Ovary (tissue), 9 donors: Measurements from ENCODE around the gene RARRES2. TPM values are rescaled to one million over a fixed set of nuclear protein-coding genes. Genes with fewer than 3 reads are reported as not detected.

Experiments
- DNase-seq, 5 donors: peaks; one replicate each; pipeline ENCODE4 v3.0.0-alpha.2; 2019 to 2020
- H3K27ac ChIP-seq, 2 donors: fragments of 200-600 bp; one replicate each; pipeline versions ENCODE4 v1.5.1 to v1.8.0; 2019 to 2022
- H3K27me3 ChIP-seq: fragments of 200-600 bp; one replicate; pipeline ENCODE4 v1.8.0; 2022
- H3K36me3 ChIP-seq: fragments of 200-600 bp; sonication (generic); one replicate; pipeline ENCODE4 v1.5.1; 2019
- H3K4me1 ChIP-seq: one replicate; pipeline ENCODE4 v1.8.1; 2013; ENCODE audit warnings: mild to moderate bottlenecking, moderate library complexity; ENCODE audit not compliant: insufficient read depth
- H3K4me3 ChIP-seq: fragments of 200-600 bp; sonication (generic); one replicate; pipeline ENCODE4 v1.5.1; 2017
- H3K9me3 ChIP-seq, 2 donors: fragments of 200-600 bp in 1 of 2; sonication (generic) in 1 of 2; one replicate each; pipeline versions ENCODE4 v1.5.1 to v1.8.1; 2013 to 2019; ENCODE audit warnings: mild to moderate bottlenecking in 1 of 2, moderate library complexity in 1 of 2
- CTCF ChIP-seq, 3 donors: fragments of 450-650 bp in 2 of 3; fragments of 200-600 bp in 1 of 3; IDR thresholded peaks; one replicate each; pipeline versions ENCODE4 v1.5.1 to v1.8.0; 2016 to 2022; ENCODE audit warnings: antibody characterized with exemption in 3 of 3, mild to moderate bottlenecking in 1 of 3
- EP300 ChIP-seq: sonication (generic); formaldehyde crosslinking; IDR thresholded peaks from one replicate; pipeline ENCODE4 v1.6.1; 2017; ENCODE audit warnings: antibody characterized with exemption
- POLR2A ChIP-seq: fragments of 450-650 bp; IDR thresholded peaks from one replicate; pipeline ENCODE4 v1.6.1; 2017; ENCODE audit warnings: antibody characterized with exemption, mild to moderate bottlenecking, moderate library complexity
- WGBS, 3 donors: extraction: QIAGEN DNeasy Blood & Tissue Kit in 1 of 3; methylation state at CpG; one replicate each; pipeline versions ENCODE4 v1.1.5 to v1.1.7; 2013 to 2017; 5-methylcytosine and 5-hydroxymethylcytosine counted together
- intact Hi-C, 4 donors: fragments of 100-400 bp; cut with DNase I; formaldehyde crosslinking; loops; one replicate each; pipeline versions ENCODE4 v1.11.0 to v1.15.1; 2022 to 2023
- polyA plus RNA-seq, 2 donors: library from polyadenylated mRNA; stranded (reverse); fragments of 200-250 nt in 1 of 2; fragments of 350-450 nt in 1 of 2; fragmentation: Illumina TruSeq in 1 of 2; extraction: RNeasy Lipid Tissue Mini Kit (QIAGEN cat#74804) in 1 of 2; gene quantifications; one replicate each; pipeline ENCODE4 v1.2.3, GENCODE V29; 2013 to 2014
- total RNA-seq, 7 donors: library from RNA; depleted of rRNA in 2 of 7; stranded (reverse); fragments of >200 nt in 2 of 7; fragmentation: NEBNext Ultra II Directional in 3 of 7; extraction: Animal tissue kit (Norgen Biotek cat#: 25700) in 3 of 7; gene quantifications; one replicate each; pipeline versions ENCODE4 v1.1.0 to v1.2.4, GENCODE V29; 2016 to 2023
- donor health status: DM: no; HTN: no; CAD: no; lungs with moderate emphysema.
- donor health status: DM: no; HTN: no; CAD: no.
- donor health status: Bipolar disorder and iron deficiency.
- donor health status: DM: yes; HTN: yes; CAD: no.
- donor health status: DM: no; HTN: no; CAD: no.
- donor health status: DM: yes; HTN: yes; CAD: no.

Gene RARRES2
- total and polyA plus RNA-seq, 9 donors = 92.5 to 761 (median 518) TPM

- Histone ChIP-seq H3K9me3 (no peaks in the 10 kb centered on the region), H3K27me3 (no peaks in the 10 kb centered on the region), H3K4me1 (peaks cover 4% of the 10 kb centered on the region), H3K4me3 (no peak overlapping the region), H3K36me3 (no peaks in the 10 kb centered on the region), H3K27ac (no peak overlapping the region)
- TF ChIP-seq POLR2A = no peak
- no peak for TF ChIP-seq CTCF (IDR thresholded peaks at IDR 0.05)
- TF ChIP-seq EP300 = no peak
- DNase-seq = peak in 1 of 5 donors; percentile 30
- 81 to 100% (median 94%) methylated on average over 1 of the region's 1 CpG for WGBS, 3 donors
- intact Hi-C loops = loop anchor here in 1 of 4 donors (5.0 kb wide), 1 partner anchor 39 kb away; the partner anchor contains the start of gene RARRES2
Measured at GRCh38 chr7:150381785-150382122, 40.3 kb upstream of the RARRES2 start.

- Histone ChIP-seq H3K27me3 (no peaks in the 10 kb centered on the region), H3K27ac (no peak overlapping the region), H3K4me1 (peaks cover 4% of the 10 kb centered on the region), H3K36me3 (no peaks in the 10 kb centered on the region), H3K4me3 (no peak overlapping the region), H3K9me3 (no peaks in the 10 kb centered on the region)
- peak in 1 of 5 donors; percentile 26 for DNase-seq
- TF ChIP-seq CTCF (IDR thresholded peaks at IDR 0.05) (no peak), EP300 (no peak), POLR2A (no peak)
- 77 to 82% (median 81%) methylated on average over 9 of the region's 9 CpGs for WGBS, 3 donors
- intact Hi-C loops = loop anchor here in 1 of 4 donors (5.0 kb wide), 1 partner anchor 39 kb away; the partner anchor contains the start of gene RARRES2
Measured at GRCh38 chr7:150381096-150381495, 39.7 kb upstream of the RARRES2 start.

- Histone ChIP-seq H3K4me1 (peaks cover 4% of the 10 kb centered on the region), H3K27me3 (no peaks in the 10 kb centered on the region), H3K4me3 (no peak overlapping the region), H3K36me3 (no peaks in the 10 kb centered on the region), H3K27ac (no peak overlapping the region), H3K9me3 (no peaks in the 10 kb centered on the region)
- DNase-seq = peak in 1 of 5 donors; percentile 33
- TF ChIP-seq EP300 (no peak), POLR2A (no peak), CTCF (IDR thresholded peaks at IDR 0.05) (no peak)
- intact Hi-C loops = loop anchor here in 1 of 4 donors (5.0 kb wide), 1 partner anchor 38 kb away; the partner anchor contains the start of gene RARRES2
- 72 to 79% (median 76%) methylated on average over 11 of the region's 11 CpGs for WGBS, 3 donors
Measured at GRCh38 chr7:150380463-150380862, 39.0 kb upstream of the RARRES2 start.

GRCh38 chr7:150379441-150380379, 38.3 kb upstream of the RARRES2 start:
- TF ChIP-seq POLR2A = no peak
- no peak for TF ChIP-seq EP300
- TF ChIP-seq CTCF (IDR thresholded peaks at IDR 0.05) = no peak

More at GRCh38 chr7:150379441-150380379, 38.3 kb upstream of the RARRES2 start:
- H3K27ac ChIP-seq = peak overlapping the region; percentile 75 to 78
- peak overlapping the region; percentile 60 for H3K4me3 ChIP-seq
- H3K36me3 ChIP-seq = no peaks in the 10 kb centered on the region
- peaks cover 4% of the 10 kb centered on the region for H3K4me1 ChIP-seq
- no peaks in the 10 kb centered on the region for H3K9me3 ChIP-seq
- DNase-seq = peak in 3 of 5 donors; percentile 56 to 70 (median 65)
- no peaks in the 10 kb centered on the region for H3K27me3 ChIP-seq
- intact Hi-C loops = loop anchor here in 1 of 4 donors (5.0 kb wide), 1 partner anchor 37 kb away; the partner anchor contains the start of gene RARRES2
- WGBS, 3 donors = 1 to 2% (median 1%) methylated on average over 46 to 52 of the region's 52 CpGs
